NCI-H128 (cell line): ENCODE results near the gene SCARF2.
"Not testable (repeated sequence)": the region's sequence is repeated elsewhere in the genome, so short reads cannot be mapped to it uniquely, and the experiment has no call there.

ENCODE experiments used
- DNase-seq: peaks from one replicate; lab custom pipeline; 2025; ENCODE audit not compliant: unreplicated experiment; lab: John Stamatoyannopoulos, UW

Gene SCARF2, protein sequence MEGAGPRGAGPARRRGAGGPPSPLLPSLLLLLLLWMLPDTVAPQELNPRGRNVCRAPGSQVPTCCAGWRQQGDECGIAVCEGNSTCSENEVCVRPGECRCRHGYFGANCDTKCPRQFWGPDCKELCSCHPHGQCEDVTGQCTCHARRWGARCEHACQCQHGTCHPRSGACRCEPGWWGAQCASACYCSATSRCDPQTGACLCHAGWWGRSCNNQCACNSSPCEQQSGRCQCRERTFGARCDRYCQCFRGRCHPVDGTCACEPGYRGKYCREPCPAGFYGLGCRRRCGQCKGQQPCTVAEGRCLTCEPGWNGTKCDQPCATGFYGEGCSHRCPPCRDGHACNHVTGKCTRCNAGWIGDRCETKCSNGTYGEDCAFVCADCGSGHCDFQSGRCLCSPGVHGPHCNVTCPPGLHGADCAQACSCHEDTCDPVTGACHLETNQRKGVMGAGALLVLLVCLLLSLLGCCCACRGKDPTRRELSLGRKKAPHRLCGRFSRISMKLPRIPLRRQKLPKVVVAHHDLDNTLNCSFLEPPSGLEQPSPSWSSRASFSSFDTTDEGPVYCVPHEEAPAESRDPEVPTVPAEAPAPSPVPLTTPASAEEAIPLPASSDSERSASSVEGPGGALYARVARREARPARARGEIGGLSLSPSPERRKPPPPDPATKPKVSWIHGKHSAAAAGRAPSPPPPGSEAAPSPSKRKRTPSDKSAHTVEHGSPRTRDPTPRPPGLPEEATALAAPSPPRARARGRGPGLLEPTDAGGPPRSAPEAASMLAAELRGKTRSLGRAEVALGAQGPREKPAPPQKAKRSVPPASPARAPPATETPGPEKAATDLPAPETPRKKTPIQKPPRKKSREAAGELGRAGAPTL

GRCh38 chr22:20437613-20438426 lies at the start of gene SCARF2:
TSS of gene SCARF2 (minus strand) at chr22:20437825. CDS start at chr22:20437754, 71 bp downstream.
- DNase-seq = no peak

DNA sequence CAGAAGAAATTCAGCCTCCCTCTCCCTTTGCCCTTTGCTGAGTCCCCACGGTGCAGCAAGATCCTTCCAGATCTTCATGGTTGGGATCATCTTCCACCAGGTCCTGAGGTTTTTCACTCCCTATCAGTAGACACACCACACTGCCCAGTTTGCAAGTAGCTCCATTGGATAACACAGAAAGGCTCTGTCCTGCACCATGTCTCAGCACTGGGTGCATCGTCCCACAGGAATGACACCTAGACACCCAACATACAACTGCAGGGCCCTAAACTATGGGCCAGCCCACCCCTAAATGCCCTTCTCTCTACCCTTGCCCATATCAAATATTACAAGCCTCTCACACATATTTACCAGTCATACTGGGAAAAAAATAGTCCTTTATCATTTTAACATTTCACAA lies 48.6 kb upstream of the SCARF2 start:
- no peak for DNase-seq

DNA sequence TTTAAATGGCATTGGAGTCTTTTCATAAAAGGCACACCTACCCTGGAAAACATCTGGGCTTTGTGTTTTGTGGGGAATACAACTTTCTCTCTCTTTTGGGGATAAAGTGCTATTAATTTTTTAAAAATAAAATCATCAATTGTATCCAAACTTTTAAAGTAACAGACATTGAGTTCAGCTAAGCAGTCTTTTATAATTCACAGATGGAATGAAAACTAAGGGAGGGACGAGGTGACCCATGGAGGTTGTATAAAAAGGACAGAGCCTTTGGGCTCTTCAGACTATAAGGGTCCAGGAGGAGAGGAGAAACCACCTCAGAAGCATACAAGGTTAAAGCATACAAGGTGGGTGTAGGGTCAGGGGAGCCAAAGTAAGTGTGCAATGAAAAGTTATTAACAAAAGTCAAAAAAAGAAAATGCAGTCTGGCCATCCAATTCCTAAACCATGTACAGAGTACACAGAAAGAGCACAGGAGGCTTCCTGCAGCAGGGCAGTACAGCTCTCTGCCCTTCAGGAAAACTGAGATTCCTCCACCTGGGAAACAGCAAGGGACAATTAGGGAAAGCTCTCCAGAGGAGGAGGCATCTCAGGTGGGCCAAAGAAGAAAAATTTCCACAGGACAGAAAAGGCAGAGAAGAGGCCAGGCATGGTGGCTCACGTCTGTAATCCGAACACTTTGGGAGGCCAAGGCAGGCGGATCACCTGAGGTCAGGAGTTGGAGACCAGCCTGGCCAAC lies 47.5 kb upstream of the SCARF2 start:
- DNase-seq = no peak

GRCh38 chr22:20483771-20484170 lies 46.1 kb upstream of the SCARF2 start:
- no peak for DNase-seq

GRCh38 chr22:20483143-20483506 lies 45.5 kb upstream of the SCARF2 start:
- not testable (repeated sequence) for DNase-seq

DNA sequence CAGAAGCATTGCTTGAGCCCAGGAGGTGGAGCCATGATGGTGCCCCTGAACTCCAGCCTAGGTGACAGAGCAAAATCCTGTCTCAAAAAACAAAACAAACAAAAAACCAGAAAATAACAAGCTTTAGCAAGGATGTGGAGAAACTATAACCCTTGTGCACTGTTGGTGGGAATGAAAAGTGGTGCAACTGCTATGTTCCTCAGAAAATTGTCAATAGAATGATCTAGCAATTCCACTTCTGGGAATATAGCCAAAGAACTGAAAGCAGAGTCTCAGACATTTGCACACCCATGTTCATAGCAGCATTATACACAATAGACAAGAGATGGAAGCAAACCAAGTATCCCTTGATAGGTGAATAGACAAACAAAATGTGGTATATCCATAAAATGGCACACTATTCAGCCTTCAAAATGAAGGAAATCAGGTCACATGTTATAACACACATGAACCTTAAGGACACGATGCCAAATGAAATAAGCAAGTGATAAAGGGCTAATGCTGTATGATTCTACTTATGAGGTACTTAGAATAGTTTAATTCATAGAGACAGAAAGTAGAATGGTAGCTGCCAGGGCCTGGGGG lies 42.1 kb upstream of the SCARF2 start:
- DNase-seq = no peak

DNA sequence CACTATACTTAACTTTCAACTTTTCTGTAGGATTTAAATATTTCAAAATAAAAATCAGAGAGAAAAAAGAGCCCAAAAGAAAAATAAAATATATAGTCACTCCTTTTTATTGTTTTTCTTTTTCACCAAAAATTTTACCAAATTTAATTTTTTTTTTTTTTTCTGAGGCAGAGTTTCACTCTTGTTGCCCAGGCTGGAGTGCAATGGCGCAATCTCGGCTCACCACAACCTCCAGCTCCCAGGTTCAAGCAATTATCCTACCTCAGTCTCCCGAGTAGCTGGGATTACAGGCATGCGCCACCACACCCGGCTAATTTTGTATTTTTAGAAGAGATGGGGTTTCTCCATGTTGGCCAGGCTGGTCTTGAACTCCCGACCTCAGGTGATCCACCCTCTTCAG lies 40.4 kb upstream of the SCARF2 start:
- not testable (repeated sequence) for DNase-seq

- DNase-seq = not testable (repeated sequence)
Measured at GRCh38 chr22:20475569-20475968, 37.9 kb upstream of the SCARF2 start.

DNA sequence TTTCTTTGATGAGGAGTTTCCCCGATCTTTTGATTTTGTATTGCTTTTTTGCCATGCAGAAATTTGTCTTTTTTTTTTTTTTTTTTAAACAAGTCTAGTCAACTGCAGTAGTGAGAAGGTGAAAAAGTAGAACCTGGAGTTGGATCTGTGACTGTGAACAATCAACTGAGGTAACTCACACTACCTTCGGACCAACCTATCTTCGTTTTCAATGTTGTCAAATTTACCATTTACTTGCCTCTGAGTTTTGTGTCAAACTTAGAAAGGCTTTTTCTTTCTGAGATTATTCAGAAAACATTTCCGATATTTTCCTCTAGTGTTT lies 37.5 kb upstream of the SCARF2 start:
- no peak for DNase-seq

GRCh38 chr22:20472629-20473442 lies 35.2 kb upstream of the SCARF2 start:
- DNase-seq = no peak

DNA sequence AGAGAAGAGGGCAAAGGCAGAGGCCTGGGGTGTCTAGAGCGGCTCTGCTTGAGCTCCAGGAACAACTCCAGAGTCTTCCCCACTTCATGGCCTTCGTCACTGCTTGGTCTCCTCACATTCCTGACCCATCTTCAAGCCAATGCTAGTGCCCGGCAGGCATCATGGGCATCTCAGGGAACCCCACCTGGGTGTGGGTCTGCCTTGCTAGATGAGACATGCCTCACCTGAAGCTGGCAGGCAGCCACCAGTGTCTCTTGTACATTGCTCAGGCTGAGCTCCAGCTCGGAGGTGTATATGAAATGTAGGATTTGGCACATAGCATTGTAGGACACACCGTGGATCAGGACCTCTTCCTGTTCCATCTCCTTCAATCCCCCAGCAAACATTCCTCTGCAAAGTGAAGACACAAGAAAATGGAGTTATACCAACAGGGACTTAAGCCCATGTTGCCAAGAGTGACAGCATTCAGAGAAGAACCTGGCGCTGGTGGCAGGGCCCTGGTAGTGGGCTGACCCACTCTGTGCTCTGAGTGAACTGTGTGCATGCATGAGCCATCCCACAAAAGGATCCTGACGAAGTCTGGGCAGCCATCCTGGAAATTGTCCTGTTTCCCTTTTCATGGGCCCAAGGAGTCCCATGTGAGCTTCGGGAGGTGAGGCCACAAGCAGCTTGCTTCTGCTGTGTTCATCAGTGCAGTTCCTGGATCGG lies 33.7 kb upstream of the SCARF2 start:
- no peak for DNase-seq

GRCh38 chr22:20470525-20470924 lies 32.9 kb upstream of the SCARF2 start:
- DNase-seq = not testable (repeated sequence)

DNA sequence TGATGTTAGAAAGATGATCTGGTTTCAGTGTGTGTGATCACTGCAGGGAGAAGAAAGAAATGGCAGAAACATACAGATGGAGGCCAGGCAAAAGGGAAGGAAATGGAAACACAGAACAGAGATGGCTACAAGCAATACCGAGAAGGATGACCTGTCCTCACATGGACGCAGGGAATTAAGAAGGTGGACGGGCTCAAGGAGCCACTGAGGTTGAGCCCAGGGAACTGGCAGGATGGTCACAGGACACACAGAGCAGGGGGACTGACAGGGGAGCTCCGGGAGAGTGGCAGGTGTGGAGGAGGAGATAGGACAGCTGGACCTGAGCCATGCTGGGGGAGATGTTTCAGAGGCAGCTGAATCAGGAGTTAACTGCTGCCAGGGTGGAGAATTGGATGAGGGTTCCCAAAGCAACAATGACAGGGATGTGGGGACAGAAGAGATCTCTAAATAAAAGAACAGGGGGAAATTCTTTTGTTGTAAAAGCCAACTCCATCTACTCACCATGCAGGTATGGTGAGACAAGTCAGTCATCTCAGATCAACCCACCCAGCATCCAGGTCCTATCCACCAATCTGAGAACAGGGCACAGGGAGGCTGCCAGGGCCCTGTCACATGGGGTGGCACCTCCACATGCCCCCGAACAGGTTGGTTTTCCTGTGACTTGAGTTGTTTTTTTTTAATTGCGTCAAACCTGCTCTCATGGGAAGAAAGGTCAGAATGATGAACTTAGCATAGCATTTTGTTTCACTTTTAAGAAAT lies 31.7 kb upstream of the SCARF2 start:
- DNase-seq = no peak

- DNase-seq = no peak
Measured at GRCh38 chr22:20466659-20467379, 29.2 kb upstream of the SCARF2 start.

GRCh38 chr22:20465759-20466077 lies 28.1 kb upstream of the SCARF2 start:
- DNase-seq = no peak

DNA sequence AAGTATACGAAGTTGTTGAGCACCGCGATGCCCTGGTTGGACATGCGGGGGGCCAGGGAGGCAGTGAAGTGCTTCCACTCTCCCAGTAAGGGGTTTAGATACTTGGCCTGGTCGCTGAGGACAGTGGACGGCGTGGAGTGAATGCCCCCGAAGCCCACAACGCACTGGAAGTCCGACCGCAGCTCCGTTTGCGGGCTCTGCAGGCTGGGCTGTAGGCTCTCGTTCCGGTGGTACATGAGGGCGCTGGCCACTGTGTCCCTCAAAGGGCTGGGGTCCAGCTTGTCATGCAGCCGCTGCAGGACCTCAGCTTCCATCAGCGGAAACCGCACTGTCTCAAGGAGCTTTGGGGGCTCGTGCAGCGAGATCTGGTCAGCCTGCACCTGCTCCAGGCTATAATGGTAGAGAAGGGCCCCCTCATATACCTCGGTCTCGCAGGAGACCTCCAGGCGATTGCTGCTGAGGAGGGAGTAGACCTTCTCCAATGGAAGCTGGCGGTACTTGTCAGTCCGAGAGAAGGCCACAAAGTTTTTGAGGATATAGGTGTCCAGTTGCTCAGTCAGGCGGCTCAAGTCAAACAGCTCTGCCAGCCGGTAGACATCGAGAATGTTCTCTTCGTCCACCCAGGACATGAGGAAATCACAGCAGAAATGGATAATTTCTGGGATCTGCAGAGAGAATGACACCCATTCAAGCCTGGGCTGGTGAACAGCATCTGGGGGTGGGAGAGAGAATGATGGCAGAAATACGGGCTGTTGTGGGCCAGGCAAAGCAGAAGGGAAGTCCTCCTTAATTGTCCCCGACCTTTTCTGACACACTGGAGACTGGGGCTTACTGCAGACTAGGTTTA lies 27.5 kb upstream of the SCARF2 start:
- DNase-seq = no peak

DNA sequence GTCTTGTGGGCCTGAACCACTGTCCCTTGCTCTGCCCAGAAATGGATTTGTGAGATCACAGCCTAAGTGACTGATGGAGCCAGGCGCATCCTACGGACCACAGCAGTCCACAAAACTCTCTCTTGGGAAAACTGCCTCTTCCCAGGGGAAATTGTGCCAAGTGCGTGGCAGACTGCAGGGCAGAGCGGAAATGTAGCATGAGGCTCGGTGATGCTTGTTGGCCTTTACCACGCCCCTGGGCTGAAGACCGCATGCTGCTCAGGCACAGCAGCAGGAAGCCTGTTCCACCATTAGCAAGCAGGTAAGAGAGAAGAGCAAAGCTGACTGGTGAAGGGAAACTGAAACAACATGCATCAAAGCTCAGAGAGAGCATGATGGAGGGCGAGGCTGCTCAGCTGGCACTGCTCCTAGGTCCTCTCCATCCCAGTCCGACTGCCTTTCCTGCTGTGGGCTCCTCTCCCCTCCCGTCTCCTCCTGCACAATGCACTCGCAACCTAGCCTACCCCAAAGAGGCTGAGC lies 26.5 kb upstream of the SCARF2 start:
- DNase-seq = no peak
